Measurements from ENCODE around the gene NAPEPLD.

The NAPEPLD gene

GRCh38 chr7:103075337-103075918 is 73.5 kb downstream of the NAPEPLD start:
- Histone ChIP-seq H3K4me3 (ENCODE audit: insufficient read length, low read depth) (peak overlapping the region; percentile 80), H3K4me1 (ENCODE audit: insufficient read depth, insufficient read length) (no peaks in the 10 kb centered on the region), H3K27me3 (ENCODE audit: insufficient read depth, insufficient read length) (no peaks in the 10 kb centered on the region), H3K9me3 (ENCODE audit: insufficient read depth, low read length) (no peaks in the 10 kb centered on the region), H3K36me3 (ENCODE audit: insufficient read depth, insufficient read length, low read length) (no peaks in the 10 kb centered on the region), H3K9ac (ENCODE audit: insufficient read length, low read depth) (peak overlapping the region; percentile 83)
- DNase-seq (ENCODE audit: low read depth, low spot score), result peak; percentile 44
- no peak for TF ChIP-seq YY1 (IDR thresholded peaks at IDR 0.05; ENCODE audit: insufficient read depth, insufficient read length)
- no peak for TF ChIP-seq ZNF274 (IDR thresholded peaks at IDR 0.05; ENCODE audit: low read depth, low read length)
- no peak for TF ChIP-seq SUZ12 (IDR thresholded peaks at IDR 0.05; ENCODE audit: extremely low read depth, insufficient read depth, insufficient read length)

- Histone ChIP-seq H3K9ac (ENCODE audit: insufficient read length, low read depth) (peak within 1 kb of the TSS; percentile 83), H3K9me3 (ENCODE audit: insufficient read depth, low read length) (no peaks in the 10 kb centered on the region), H3K27me3 (ENCODE audit: insufficient read depth, insufficient read length) (no peaks in the 10 kb centered on the region), H3K4me3 (ENCODE audit: insufficient read length, low read depth) (peak within 1 kb of the TSS; percentile 80), H3K36me3 (ENCODE audit: insufficient read depth, insufficient read length, low read length) (no peaks in the 10 kb centered on the region), H3K4me1 (ENCODE audit: insufficient read depth, insufficient read length) (no peaks in the 10 kb centered on the region)
- TF ChIP-seq SUZ12 (IDR thresholded peaks at IDR 0.05; ENCODE audit: extremely low read depth, insufficient read depth, insufficient read length) (no peak), ZNF274 (IDR thresholded peaks at IDR 0.05; ENCODE audit: low read depth, low read length) (no peak), YY1 (IDR thresholded peaks at IDR 0.05; ENCODE audit: insufficient read depth, insufficient read length) (no peak)
- DNase-seq (ENCODE audit: low read depth, low spot score), result peak; percentile 78
These were observed 74.2 kb downstream of the NAPEPLD start, which contains the start of the genes ARMC10 and FBXL13 for GRCh38 chr7:103074519-103075336. ARMC10 (plus strand) TSS chr7:103075140; CDS start chr7:103075273, 133 bp downstream. FBXL13 (minus strand) TSS chr7:103074796.

DNA sequence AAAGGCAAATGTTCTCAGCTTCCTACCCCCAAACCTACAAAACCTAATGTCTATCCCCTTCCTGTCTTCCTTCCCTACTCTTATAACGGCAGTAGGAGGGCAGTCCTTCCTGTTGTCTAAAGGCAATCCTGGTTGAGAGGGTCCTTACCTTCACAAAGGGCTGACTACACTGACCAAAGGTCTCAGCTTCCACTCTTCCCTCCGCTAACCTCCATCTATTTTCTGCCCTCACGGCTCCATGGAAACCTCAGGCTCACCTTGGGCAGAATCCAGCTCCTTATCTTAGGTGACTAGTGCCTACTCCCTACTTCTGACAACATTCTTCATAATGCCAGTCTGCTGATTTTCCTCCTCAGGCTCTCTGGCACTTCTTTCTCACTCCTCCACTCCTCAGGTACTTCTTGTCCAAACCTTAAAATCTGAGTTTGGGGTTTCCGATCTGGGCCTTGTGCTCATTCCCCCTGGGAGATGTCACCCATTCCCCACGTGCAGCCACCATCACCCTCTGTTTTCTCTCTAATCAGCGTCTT is 74.8 kb downstream of the NAPEPLD start:
- peaks cover 6% of the 10 kb centered on the region; the same call in 1 of the 2 replicates for H3K9me3 ChIP-seq (ENCODE audit: insufficient read depth, low read length)
- no peaks in the 10 kb centered on the region for H3K27me3 ChIP-seq (ENCODE audit: insufficient read depth, insufficient read length)
- no peaks in the 10 kb centered on the region for H3K36me3 ChIP-seq (ENCODE audit: insufficient read depth, insufficient read length, low read length)
- H3K9ac ChIP-seq (ENCODE audit: insufficient read length, low read depth), result peak overlapping the region; percentile 59
- H3K4me3 ChIP-seq (ENCODE audit: insufficient read length, low read depth), result peak overlapping the region; percentile 80
- TF ChIP-seq ZNF274 (IDR thresholded peaks at IDR 0.05; ENCODE audit: low read depth, low read length) (no peak), SUZ12 (IDR thresholded peaks at IDR 0.05; ENCODE audit: extremely low read depth, insufficient read depth, insufficient read length) (no peak), YY1 (IDR thresholded peaks at IDR 0.05; ENCODE audit: insufficient read depth, insufficient read length) (no peak)
- H3K4me1 ChIP-seq (ENCODE audit: insufficient read depth, insufficient read length), result no peaks in the 10 kb centered on the region
- DNase-seq (ENCODE audit: low read depth, low spot score), result no peak

DNA sequence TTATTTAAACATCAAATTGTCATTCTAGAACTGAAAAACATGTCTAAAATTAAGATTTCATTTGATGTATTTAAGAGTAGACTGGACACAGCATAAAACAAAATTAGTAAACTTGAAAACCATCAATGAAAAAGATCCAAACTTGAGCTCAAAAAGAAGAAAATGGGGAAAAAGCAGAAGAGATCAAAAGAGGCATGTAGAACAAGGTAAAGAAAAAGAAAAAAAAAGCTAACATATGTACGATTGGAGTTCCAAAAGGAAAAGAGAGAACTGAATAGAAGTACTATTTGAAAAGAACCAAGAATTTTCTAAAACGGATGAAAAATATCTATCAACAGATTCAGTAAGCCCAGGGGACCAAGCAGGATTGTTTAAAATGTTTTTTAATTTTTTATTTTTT is 77.9 kb downstream of the NAPEPLD start:
- Histone ChIP-seq H3K27me3 (ENCODE audit: insufficient read depth, insufficient read length) (no peaks in the 10 kb centered on the region), H3K4me3 (ENCODE audit: insufficient read length, low read depth) (no peak overlapping the region), H3K9me3 (ENCODE audit: insufficient read depth, low read length) (peaks cover 13% of the 10 kb centered on the region; the same call in 1 of the 2 replicates), H3K4me1 (ENCODE audit: insufficient read depth, insufficient read length) (no peaks in the 10 kb centered on the region), H3K9ac (ENCODE audit: insufficient read length, low read depth) (no peak overlapping the region), H3K36me3 (ENCODE audit: insufficient read depth, insufficient read length, low read length) (no peaks in the 10 kb centered on the region)
- TF ChIP-seq ZNF274 (IDR thresholded peaks at IDR 0.05; ENCODE audit: low read depth, low read length), result no peak
- no peak for TF ChIP-seq YY1 (IDR thresholded peaks at IDR 0.05; ENCODE audit: insufficient read depth, insufficient read length)
- no peak for TF ChIP-seq SUZ12 (IDR thresholded peaks at IDR 0.05; ENCODE audit: extremely low read depth, insufficient read depth, insufficient read length)
- DNase-seq (ENCODE audit: low read depth, low spot score), result no peak

DNA sequence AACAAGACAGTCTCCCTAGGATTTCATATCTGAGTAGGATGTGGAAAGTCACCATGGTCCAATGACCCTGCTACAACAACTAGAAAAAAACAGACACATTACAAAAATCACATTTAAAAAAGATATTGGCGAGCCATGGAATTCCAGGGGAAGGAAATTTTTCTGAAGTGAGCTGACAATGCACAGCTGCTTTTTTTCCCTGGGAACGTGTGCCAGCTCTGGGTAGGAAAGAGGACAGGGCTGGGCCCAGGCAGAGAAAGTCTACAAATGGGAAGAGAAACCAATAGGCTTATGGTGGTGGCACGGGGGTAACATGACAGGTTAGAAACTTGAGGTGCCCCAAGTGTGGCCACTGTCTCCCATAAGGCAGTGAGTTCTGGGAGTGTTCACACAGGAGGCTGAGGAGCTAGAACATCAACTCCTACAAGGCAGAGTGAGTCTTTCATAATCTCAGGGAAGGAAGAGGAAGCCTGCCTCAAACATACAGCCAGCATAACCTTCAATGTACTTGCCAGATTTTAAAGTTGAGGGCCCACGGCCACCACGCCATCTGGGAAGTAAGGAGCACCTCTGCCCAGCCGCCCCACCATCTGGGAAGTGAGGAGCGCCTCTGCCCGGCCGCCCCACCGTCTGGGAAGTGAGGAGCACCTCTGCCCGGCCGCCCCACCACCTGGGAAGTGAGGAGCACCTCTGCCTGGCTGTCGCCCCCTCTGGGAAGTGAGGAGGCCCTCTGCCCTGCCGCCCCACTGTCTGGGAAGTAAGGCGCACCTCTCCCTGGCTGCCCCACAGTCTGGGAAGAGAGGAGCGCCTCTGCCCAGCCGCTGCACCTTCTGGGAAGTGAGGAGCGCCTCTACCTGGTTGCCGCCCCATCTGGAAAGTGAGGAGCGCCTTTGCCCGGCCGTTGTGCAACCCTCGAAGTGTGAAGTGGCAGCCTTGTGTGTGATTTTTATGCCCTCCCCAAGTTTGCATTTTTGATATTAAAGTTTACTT is 80.2 kb downstream of the NAPEPLD start:
- Histone ChIP-seq H3K27me3 (ENCODE audit: insufficient read depth, insufficient read length) (no peaks in the 10 kb centered on the region), H3K9ac (ENCODE audit: insufficient read length, low read depth) (no peak overlapping the region), H3K9me3 (ENCODE audit: insufficient read depth, low read length) (peaks cover 13% of the 10 kb centered on the region; the same call in 1 of the 2 replicates), H3K4me1 (ENCODE audit: insufficient read depth, insufficient read length) (no peaks in the 10 kb centered on the region), H3K4me3 (ENCODE audit: insufficient read length, low read depth) (no peak overlapping the region), H3K36me3 (ENCODE audit: insufficient read depth, insufficient read length, low read length) (no peaks in the 10 kb centered on the region)
- no peak for TF ChIP-seq ZNF274 (IDR thresholded peaks at IDR 0.05; ENCODE audit: low read depth, low read length)
- no peak for TF ChIP-seq YY1 (IDR thresholded peaks at IDR 0.05; ENCODE audit: insufficient read depth, insufficient read length)
- TF ChIP-seq SUZ12 (IDR thresholded peaks at IDR 0.05; ENCODE audit: extremely low read depth, insufficient read depth, insufficient read length), result no peak
- no peak for DNase-seq (ENCODE audit: low read depth, low spot score)

GRCh38 chr7:103065667-103066066 is 83.2 kb downstream of the NAPEPLD start:
- no peaks in the 10 kb centered on the region for H3K4me1 ChIP-seq (ENCODE audit: insufficient read depth, insufficient read length)
- no peak overlapping the region for H3K4me3 ChIP-seq (ENCODE audit: insufficient read length, low read depth)
- DNase-seq (ENCODE audit: low read depth, low spot score), result peak; percentile 27
- H3K27me3 ChIP-seq (ENCODE audit: insufficient read depth, insufficient read length), result no peaks in the 10 kb centered on the region
- no peak overlapping the region for H3K9ac ChIP-seq (ENCODE audit: insufficient read length, low read depth)
- peaks cover 13% of the 10 kb centered on the region; the same call in 1 of the 2 replicates for H3K9me3 ChIP-seq (ENCODE audit: insufficient read depth, low read length)
- TF ChIP-seq SUZ12 (IDR thresholded peaks at IDR 0.05; ENCODE audit: extremely low read depth, insufficient read depth, insufficient read length) (no peak), YY1 (IDR thresholded peaks at IDR 0.05; ENCODE audit: insufficient read depth, insufficient read length) (no peak), ZNF274 (IDR thresholded peaks at IDR 0.05; ENCODE audit: low read depth, low read length) (no peak)
- no peaks in the 10 kb centered on the region for H3K36me3 ChIP-seq (ENCODE audit: insufficient read depth, insufficient read length, low read length)
